ENCODE data around the gene KLRF2.
"Not testable (repeated sequence)": the region's sequence is repeated elsewhere in the genome, so short reads cannot be mapped to it uniquely, and the experiment has no call there.

Gene KLRF2

DNA sequence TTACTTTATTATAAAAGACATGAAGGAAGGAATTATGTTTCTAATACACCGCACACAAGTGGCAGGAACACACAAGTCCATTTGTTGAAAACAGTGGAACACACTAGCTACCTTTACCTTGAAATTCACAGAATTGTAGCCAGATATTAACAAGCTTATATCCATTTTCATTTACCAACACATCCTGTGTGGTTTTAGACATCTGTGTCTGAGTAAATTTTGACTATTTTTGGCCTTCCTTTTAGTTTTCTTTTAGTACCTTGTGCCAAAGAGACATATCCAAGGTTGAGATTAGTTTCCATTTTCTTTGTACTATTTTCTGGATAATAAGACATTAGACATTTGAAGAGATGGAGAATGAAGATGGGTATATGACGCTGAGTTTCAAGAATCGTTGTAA is at the start of gene KLRF2:
KLRF2 (plus strand) TSS at position 244 of the 400 bp plus-strand sequence; CDS start at position 351, 107 bp downstream.
- DNase-seq (ENCODE audit: low read depth in 2 of 2) = no peak

- DNase-seq (ENCODE audit: low read depth in 2 of 2) = no peak
These were observed 49.6 kb upstream of the KLRF2 start for GRCh38 chr12:9831720-9832119.

- no peak for DNase-seq (ENCODE audit: low read depth in 2 of 2)
These were observed 37.9 kb upstream of the KLRF2 start for GRCh38 chr12:9843407-9843806.

DNA sequence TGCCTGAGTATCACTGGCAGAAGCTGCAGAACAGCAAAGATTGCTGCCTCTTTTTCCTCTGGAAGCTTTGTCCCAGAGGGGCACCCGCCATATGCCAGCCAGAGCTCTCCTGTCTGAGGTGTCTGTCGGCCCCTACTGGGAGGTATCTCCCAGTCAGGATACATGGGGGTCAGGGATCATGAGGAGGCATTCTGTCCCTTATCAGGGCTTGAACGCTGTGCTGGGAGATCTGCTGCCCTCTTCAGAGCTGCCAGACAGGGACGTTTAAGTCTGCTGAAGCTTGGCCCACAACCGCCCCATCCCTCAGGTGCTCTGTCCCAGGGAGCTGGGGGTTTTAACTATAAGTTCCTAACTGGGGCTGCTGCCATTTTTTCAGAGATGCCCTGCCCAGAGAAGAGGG is 32.4 kb upstream of the KLRF2 start:
- no peak for DNase-seq (ENCODE audit: low read depth in 2 of 2)

GRCh38 chr12:9851050-9851449 is 30.2 kb upstream of the KLRF2 start:
- DNase-seq (ENCODE audit: low read depth in 2 of 2) = no peak

DNA sequence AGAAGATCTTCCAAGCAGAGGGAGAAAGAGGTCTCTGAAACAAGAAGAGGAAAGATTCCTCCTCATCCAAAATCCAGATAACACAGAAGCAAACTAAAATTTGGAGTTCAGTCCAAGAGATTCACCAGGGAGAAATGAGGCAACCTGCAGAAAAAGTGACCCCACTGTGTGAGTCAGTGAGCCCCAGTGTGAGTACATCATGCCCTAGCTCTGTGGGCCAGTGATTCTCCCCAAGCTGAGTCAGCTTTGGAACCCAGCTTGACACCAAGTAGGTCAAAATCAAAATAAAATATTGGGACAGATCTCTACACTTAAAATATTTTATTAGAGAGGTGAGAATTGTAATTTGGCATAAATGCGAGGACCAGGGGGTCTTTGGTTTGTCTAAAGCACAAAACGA is 29.4 kb upstream of the KLRF2 start:
- no peak for DNase-seq (ENCODE audit: low read depth in 2 of 2)

DNA sequence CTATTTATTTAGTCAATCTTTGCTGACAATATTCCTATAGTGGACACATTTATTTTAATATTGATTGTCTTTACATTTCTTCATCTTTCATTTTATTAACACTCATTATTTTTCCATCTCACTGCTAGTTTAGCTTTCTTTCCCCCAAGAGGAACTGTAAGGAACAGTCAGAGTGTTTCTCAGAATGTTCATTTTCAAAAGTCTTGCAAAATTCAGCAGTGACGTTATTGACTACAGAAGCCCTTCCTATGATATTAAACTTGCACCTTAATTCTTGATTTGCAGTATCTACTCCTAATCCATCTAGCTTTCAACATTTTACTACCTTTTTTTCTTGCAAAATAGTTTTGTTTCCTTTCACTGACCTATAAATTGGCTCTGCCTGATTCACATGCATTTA is 25.1 kb upstream of the KLRF2 start:
- DNase-seq (ENCODE audit: low read depth in 2 of 2) = no peak

GRCh38 chr12:9856894-9857293 is 24.4 kb upstream of the KLRF2 start:
- no peak for DNase-seq (ENCODE audit: low read depth in 2 of 2)

DNA sequence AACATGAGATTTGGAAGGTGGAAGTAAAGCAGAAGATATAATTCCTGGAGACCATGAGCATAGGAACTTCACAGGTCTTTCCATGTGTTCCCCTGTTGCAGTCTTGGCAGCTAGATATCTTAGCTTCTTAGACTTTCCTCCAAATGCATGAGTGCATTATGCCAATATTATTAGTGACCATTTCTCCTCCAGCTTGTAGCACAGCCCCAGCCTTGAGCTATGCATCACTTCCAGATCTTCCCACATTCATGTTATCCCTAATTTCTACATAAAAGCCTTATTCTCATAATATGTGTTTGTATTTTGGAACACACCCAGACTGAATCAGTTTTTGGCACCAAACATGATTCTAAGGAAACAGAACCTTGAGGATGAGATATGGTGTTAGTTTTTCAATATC is 23.2 kb upstream of the KLRF2 start:
- no peak for DNase-seq (ENCODE audit: low read depth in 2 of 2)

- DNase-seq (ENCODE audit: low read depth in 2 of 2) = no peak
These were observed 16.2 kb upstream of the KLRF2 start for GRCh38 chr12:9864913-9865675.

GRCh38 chr12:9866860-9867269 is 14.4 kb upstream of the KLRF2 start:
- DNase-seq (ENCODE audit: low read depth in 2 of 2) = no peak

GRCh38 chr12:9867531-9867930 is 13.8 kb upstream of the KLRF2 start:
- no peak for DNase-seq (ENCODE audit: low read depth in 2 of 2)

DNA sequence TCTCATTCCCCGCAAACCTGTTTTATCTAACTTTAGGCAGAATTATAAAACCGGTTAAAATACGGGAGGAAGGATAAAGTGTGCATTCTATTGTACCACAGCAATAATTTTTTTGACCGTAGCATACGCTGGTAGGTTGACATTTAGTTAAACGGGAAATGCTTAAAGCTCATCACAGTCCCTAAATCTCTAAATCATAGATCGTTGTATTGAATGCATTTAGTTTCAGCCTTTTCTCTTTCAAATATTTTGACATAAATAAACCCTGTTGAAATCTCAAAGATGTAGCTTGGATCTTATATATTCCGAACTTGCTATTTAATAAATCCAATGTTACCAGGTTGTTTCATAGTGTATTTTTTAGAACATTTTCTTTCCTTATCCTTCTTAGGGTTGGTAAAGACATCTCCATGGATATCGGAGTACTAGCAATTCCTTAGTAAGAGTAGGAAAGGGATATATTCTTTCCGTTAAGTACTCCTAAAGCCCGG is 12.9 kb upstream of the KLRF2 start:
- no peak for DNase-seq (ENCODE audit: low read depth in 2 of 2)

- DNase-seq (ENCODE audit: low read depth in 2 of 2) = no peak
These were observed 12.4 kb upstream of the KLRF2 start for GRCh38 chr12:9868951-9869306.

GRCh38 chr12:9869307-9870161 is 11.8 kb upstream of the KLRF2 start, which contains the start of gene CLEC2B:
TSS of gene CLEC2B (minus strand) at chr12:9869354.
- DNase-seq (ENCODE audit: low read depth in 2 of 2) = no peak

DNA sequence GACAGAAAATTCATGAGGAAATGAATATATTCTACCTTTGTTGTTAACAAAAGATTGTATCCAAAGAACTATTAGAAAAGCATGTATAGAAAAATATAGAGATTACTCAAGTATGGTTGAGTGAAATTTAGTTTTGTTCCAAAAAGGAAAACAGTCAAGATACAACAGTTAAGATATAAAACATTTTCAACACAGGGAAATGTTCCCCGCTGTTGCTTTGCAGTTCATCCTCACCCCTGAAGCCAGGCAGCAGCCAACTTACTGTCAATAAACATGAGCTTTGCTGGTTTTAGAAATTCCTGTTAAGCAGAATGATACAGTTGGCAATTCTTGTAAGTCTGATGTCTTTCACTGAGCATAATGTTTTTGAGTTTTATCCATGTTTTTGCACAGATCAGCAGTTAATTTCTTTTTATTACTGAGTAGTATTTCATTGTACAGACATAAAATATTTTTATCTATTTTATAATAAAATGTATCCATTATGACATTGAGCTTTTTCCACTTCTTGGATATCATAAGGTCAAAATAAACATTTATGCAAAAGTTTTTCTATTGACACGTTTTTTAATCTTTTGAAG is 10.9 kb upstream of the KLRF2 start:
- DNase-seq (ENCODE audit: low read depth in 2 of 2) = no peak

DNA sequence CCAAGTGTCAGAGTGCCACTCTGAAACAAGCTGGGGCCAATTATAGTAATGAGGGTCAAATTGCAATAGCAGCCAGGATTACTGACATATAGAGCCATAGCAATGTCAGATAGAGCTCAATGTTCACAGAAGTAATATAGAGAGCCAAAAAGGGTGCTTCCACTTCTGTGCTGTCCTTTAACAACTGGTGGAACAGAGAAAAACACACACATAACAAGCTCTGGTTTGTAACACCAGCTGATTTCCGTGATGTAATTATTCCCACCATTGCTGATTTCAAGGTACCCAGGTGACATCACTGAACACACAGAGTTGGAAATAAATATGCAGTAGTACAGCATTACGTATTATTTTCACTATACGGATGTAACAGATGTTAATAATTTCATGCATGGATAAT is 9.1 kb upstream of the KLRF2 start:
- no peak for DNase-seq (ENCODE audit: low read depth in 2 of 2)

DNA sequence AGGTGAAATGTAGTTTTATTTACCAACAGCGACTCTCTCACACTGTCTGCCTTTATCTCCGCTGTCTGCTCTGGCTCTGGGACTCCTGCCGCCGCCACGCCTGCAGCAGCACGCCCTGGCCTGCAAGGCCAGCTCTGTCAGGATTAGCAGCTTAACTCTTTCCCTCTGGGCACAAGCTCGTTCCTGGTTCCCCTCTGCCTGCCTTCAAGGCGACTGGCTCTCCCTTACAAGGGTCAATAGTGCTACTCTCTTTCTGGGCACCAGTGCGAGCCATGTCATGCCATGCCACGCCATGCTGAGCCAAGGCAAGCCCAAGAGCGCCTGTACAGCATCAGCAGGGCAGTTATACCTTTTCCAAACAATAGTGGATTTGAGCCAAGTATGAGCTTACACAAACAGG is 8.5 kb upstream of the KLRF2 start:
- no peak for DNase-seq (ENCODE audit: low read depth in 2 of 2)

- not testable (repeated sequence) for DNase-seq (ENCODE audit: low read depth in 2 of 2)
These were observed 5.2 kb upstream of the KLRF2 start for GRCh38 chr12:9876120-9876519.

DNA sequence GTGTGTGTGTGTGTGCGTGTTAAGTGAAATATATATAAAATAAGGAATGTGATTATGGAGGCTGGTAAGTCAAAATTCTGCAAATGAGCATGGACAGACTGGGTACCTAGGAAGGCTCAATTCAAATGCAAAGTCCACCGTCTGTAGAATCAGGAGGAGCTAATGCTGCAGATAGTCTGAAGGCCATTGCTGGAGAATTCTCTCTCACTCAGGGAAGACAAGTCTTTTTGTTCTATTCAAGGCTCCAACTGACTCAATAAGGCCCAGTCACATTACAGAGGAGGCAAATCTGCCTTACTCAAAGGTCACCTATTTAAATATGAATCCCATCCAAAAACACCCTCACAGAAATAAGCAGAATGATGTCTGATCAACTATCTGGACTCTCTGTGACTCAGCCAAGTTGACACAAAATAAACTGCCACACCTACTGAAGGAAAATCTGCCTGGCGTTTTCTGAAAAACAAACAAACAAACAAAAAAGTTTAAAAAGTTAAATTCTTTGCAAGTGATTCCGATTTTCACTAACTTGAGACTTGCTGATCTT is 684 bp upstream of the KLRF2 start:
- no peak for DNase-seq (ENCODE audit: low read depth in 2 of 2)

DNA sequence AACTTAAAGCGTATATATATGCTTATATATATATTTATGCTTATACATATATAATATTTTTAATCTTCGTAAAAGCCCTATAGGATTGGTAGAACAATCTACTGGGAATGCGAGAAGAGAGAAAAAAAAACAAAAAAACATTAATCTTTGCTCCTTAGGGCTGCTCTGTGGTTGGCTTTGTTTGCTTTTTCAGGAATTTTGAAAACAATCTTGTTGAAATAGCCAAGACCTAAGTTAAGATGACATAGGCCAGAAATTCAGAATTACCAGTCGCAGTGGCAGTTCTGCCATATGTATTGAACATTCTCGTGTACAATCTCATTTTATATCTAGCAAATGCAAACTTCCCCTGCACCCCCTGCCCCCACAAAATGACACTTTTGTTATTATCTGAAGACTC is 699 bp downstream of the KLRF2 start:
- no peak for DNase-seq (ENCODE audit: low read depth in 2 of 2)

DNA sequence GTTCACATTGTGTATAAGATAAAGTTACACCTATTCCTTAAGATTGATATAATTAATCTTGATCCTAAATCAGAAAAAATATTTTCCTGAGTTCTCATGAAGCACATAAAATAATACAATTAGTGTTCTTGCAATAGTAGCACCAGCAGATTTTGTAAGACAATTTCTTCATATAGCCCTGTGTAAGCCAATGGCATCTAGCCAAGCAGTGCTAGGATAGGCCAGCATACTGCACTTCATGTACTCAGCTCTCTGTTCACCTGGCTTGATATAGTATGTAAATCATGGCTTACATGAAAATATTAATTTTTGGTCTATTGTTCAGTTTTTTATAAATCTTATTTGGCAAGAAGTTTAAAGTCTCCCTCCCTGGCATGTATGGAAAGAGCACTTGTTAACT is 1.9 kb downstream of the KLRF2 start:
- DNase-seq (ENCODE audit: low read depth in 2 of 2) = no peak
